ENCODE measurements around the gene EMC10. TPM values are rescaled to one million over a fixed set of nuclear protein-coding genes. Genes with fewer than 3 reads are reported as not detected.
A peak's percentile ranks its signal among the peaks of the same experiment; 100 is the strongest.

EMC10 gene
- total and polyA plus RNA-seq, 8 donors = 30.8 to 284 (median 57.6) TPM

DNA sequence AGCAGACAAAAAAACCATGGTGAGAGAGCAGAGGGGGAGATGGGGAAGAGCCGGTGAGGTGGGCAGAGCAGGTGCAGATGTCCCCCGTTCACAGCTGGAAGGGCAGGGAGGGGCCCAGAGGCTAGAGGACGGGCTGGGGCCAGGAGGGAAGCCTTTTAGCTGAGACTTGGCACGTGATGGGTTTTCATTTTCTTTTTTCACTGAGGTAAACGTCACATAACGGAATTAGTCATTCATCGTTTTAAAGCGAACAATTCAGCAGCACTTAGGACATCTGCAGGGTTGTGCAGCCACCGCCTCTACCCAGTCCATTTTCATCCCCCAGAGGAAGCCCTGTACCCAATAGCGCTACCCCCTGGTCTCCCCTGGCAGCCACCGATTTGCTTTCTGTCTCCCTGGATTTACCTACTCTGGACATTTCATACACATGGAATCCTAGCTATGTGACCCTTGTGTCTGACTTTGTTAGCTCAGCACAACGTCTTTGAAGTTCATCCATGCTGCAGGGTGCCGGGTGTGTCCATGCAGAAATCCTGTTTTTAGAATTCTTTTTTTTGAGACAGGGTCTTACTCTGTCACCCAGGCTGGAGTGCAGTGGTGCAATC is 16.0 kb upstream of the EMC10 start:
- peaks cover 0 to 72% (median 31%) of the 10 kb centered on the region in 3 donors for H3K27me3 ChIP-seq
- H3K4me3 ChIP-seq = no peak overlapping the region
- TF ChIP-seq POLR2AphosphoS5 (IDR thresholded peaks at IDR 0.05) (no peak), EP300 (IDR thresholded peaks at IDR 0.05) (no peak), CTCF (IDR thresholded peaks at IDR 0.05) (no peak), POLR2A (IDR thresholded peaks at IDR 0.05) (no peak)
- no peaks in the 10 kb centered on the region for H3K36me3 ChIP-seq
- 19 to 23% (median 22%) methylated on average over 13 of the region's 13 CpGs for WGBS, 5 donors
- intact Hi-C loops (cut with DNase I; ENCODE audit: low total_unique reads) = no loop called here
- H3K9me3 ChIP-seq = no peaks in the 10 kb centered on the region
- DNase-seq = no peak
- H3K27ac ChIP-seq = no peak overlapping the region
- no peaks in the 10 kb centered on the region for H3K4me1 ChIP-seq

DNA sequence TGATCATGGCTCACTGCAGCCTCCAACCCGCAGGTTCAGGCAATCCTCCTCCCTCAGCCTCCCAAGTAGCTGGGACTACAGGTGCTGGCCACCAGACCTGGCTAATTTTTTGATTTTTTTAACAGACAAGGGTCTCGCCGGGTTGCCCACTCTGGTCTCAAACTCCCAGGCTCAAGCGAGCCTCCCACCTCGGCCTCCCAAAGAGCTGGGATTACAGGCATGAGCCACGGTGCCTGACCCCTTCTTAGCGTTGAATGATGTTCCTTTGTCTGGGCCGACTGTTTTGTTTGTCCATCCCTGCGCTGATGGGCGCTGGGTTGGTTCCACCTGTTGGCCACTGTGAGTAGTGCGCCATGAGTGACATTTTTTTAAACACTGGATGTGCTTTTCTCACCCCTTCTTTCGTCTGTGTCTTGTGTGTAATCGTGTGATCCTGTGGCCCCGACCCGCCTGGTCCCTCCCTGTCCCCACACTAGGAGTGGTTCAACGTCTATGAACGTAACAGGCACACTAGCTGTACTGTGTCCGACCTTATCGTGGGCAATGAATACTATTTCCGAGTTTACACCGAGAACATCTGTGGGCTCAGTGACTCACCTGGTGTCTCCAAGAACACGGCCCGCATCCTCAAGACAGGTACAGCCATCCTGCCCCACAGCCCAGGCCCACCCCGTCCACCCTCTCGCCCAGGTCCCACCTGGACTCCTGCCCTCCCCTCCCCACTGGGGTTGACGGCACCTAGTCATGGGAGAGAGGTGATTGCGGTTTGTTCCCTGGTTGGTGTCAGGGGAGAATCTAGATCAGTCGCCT is 15.0 kb upstream of the EMC10 start:
- DNase-seq = peak; percentile 62 to 84
- TF ChIP-seq CTCF (IDR thresholded peaks at IDR 0.05) = peak in 5 of 7 experiments; percentile 69 to 83 (median 80)
- no peak for TF ChIP-seq POLR2AphosphoS5 (IDR thresholded peaks at IDR 0.05)
- no peak for TF ChIP-seq EP300 (IDR thresholded peaks at IDR 0.05)
- Histone ChIP-seq H3K4me1 (peaks cover 0 to 1% (median 0%) of the 10 kb centered on the region in 4 donors), H3K9me3 (no peaks in the 10 kb centered on the region), H3K27me3 (peaks cover 0 to 80% (median 31%) of the 10 kb centered on the region in 3 donors), H3K4me3 (no peak overlapping the region), H3K27ac (no peak overlapping the region), H3K36me3 (no peaks in the 10 kb centered on the region)
- WGBS, 5 donors = 31 to 32% (median 31%) methylated on average over 26 to 28 of the region's 28 CpGs
- intact Hi-C loops (cut with DNase I; ENCODE audit: low total_unique reads) = no loop called here

- 71 to 77% (median 74%) methylated on average over 7 of the region's 7 CpGs for WGBS, 5 donors
- Histone ChIP-seq H3K4me1 (peaks cover 0 to 7% (median 0%) of the 10 kb centered on the region in 4 donors), H3K27me3 (peaks cover 0 to 71% (median 28%) of the 10 kb centered on the region in 3 donors), H3K4me3 (no peak overlapping the region), H3K9me3 (no peaks in the 10 kb centered on the region), H3K36me3 (no peaks in the 10 kb centered on the region), H3K27ac (no peak overlapping the region)
- no peak for DNase-seq
- no peak for TF ChIP-seq CTCF (IDR thresholded peaks at IDR 0.05)
- no peak for TF ChIP-seq EP300 (IDR thresholded peaks at IDR 0.05)
- no peak for TF ChIP-seq POLR2AphosphoS5 (IDR thresholded peaks at IDR 0.05)
- TF ChIP-seq POLR2A (IDR thresholded peaks at IDR 0.05) = no peak
- intact Hi-C loops (cut with DNase I; ENCODE audit: low total_unique reads) = no loop called here
Observed at GRCh38 chr19:50462970-50463369, 13.3 kb upstream of the EMC10 start.

GRCh38 chr19:50464348-50464747 is 12.0 kb upstream of the EMC10 start:
- intact Hi-C loops (cut with DNase I; ENCODE audit: low total_unique reads) = no loop called here
- DNase-seq = no peak
- H3K9me3 ChIP-seq = no peaks in the 10 kb centered on the region
- no peak for TF ChIP-seq EP300 (IDR thresholded peaks at IDR 0.05)
- no peak for TF ChIP-seq POLR2AphosphoS5 (IDR thresholded peaks at IDR 0.05)
- TF ChIP-seq CTCF (IDR thresholded peaks at IDR 0.05) = no peak
- TF ChIP-seq POLR2A (IDR thresholded peaks at IDR 0.05) = no peak
- WGBS, 5 donors = 39 to 62% (median 52%) methylated on average over 19 of the region's 19 CpGs
- no peak overlapping the region for H3K4me3 ChIP-seq
- H3K36me3 ChIP-seq = no peaks in the 10 kb centered on the region
- H3K27ac ChIP-seq = no peak overlapping the region
- peaks cover 0 to 7% (median 0%) of the 10 kb centered on the region in 4 donors for H3K4me1 ChIP-seq
- peaks cover 0 to 58% (median 15%) of the 10 kb centered on the region in 3 donors for H3K27me3 ChIP-seq

Data from stomach (tissue), 9 donors.